HUES48 (cell line): ENCODE measurements around the gene LMBRD2.

Source experiments
- H3K27ac ChIP-seq: one replicate; pipeline ENCODE4 v1.7.0; 2013; ENCODE audit warnings: low read depth, low read length, inconsistent platforms
- H3K27me3 ChIP-seq: 2 replicates; pipeline ENCODE4 v1.6.1; 2013; ENCODE audit warnings: mild to moderate bottlenecking, low read length; ENCODE audit not compliant: control insufficient read depth, insufficient read depth
- H3K36me3 ChIP-seq: 2 replicates; pipeline ENCODE4 v1.6.1; 2013; ENCODE audit warnings: low read length; ENCODE audit not compliant: control insufficient read depth, insufficient read depth
- H3K4me1 ChIP-seq: 2 replicates; pipeline ENCODE4 v1.6.1; 2013; ENCODE audit warnings: mild to moderate bottlenecking, low read length; ENCODE audit not compliant: control insufficient read depth, insufficient read depth
- H3K4me3 ChIP-seq: 2 replicates; pipeline ENCODE4 v1.5.1; 2013; ENCODE audit warnings: mild to moderate bottlenecking, low read depth, low read length
- H3K9ac ChIP-seq: 2 replicates; pipeline ENCODE4 v1.6.1; 2013; ENCODE audit warnings: mild to moderate bottlenecking, low read depth, low read length, moderate library complexity
- H3K9me3 ChIP-seq: 2 replicates; pipeline ENCODE4 v1.6.1; 2013; ENCODE audit warnings: low read length; ENCODE audit not compliant: control insufficient read depth, insufficient read depth

The LMBRD2 gene

DNA sequence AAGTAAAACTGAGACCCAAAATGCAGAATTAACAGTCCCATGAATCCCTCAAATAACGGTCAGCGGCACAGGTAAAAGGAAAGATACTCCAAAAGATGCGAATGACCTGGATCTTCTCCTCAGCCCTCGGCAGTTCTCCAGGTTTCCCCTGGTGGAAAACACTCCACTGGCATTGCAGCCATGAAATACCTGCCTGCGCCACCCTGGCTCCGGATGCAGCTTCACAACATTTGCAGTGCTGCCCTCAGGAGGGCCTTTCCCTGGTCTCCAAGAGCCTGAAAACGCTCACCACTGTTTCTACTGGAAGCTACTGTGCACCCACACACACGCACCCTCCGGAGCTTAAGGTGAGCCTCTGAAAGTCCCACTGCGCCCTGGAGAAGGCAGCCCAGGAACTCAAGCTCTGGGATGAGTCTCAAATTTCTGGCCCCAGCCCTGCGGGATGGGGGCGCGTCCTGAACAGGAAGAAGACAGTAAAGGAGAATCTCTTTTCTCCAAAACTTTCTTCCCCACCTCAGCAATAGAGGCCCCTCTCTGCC is 85.6 kb downstream of the LMBRD2 start:
- Histone ChIP-seq H3K9ac (peak overlapping the region; percentile 32; the same call in 1 of the 2 replicates), H3K27ac (peak overlapping the region; percentile 57), H3K36me3 (no peaks in the 10 kb centered on the region), H3K4me1 (peaks cover 7% of the 10 kb centered on the region), H3K27me3 (peaks cover 6% of the 10 kb centered on the region; the same call in 1 of the 2 replicates), H3K4me3 (peak overlapping the region; percentile 77), H3K9me3 (no peaks in the 10 kb centered on the region)

DNA sequence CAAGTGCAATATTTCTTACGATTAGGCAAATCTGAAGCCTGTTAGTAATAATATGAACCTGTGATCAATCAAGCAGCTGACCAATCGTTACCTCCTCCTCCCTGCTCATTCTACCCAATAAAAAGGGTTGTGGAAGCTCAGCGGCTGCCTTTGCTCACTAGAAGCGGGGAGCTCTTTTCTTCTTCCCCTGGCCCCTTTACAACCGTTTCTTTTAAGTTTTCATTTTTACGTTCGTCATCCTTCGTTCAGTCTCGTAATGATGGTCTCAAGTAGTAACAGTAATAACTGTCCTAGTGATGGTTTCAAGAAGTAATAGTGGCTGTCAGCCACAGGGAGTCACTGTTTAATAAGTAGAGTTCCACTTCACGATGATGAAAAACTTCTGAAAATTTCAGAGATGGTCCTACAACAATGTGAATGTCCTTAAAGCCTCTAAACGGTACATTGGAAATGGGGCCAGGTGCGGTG is 91.2 kb downstream of the LMBRD2 start:
- no peak overlapping the region for H3K27ac ChIP-seq
- H3K9ac ChIP-seq = no peak overlapping the region
- H3K4me3 ChIP-seq = no peak overlapping the region
- H3K27me3 ChIP-seq = peaks cover 1% of the 10 kb centered on the region; the same call in 1 of the 2 replicates
- H3K36me3 ChIP-seq = no peaks in the 10 kb centered on the region
- H3K9me3 ChIP-seq = no peaks in the 10 kb centered on the region
- H3K4me1 ChIP-seq = no peaks in the 10 kb centered on the region

DNA sequence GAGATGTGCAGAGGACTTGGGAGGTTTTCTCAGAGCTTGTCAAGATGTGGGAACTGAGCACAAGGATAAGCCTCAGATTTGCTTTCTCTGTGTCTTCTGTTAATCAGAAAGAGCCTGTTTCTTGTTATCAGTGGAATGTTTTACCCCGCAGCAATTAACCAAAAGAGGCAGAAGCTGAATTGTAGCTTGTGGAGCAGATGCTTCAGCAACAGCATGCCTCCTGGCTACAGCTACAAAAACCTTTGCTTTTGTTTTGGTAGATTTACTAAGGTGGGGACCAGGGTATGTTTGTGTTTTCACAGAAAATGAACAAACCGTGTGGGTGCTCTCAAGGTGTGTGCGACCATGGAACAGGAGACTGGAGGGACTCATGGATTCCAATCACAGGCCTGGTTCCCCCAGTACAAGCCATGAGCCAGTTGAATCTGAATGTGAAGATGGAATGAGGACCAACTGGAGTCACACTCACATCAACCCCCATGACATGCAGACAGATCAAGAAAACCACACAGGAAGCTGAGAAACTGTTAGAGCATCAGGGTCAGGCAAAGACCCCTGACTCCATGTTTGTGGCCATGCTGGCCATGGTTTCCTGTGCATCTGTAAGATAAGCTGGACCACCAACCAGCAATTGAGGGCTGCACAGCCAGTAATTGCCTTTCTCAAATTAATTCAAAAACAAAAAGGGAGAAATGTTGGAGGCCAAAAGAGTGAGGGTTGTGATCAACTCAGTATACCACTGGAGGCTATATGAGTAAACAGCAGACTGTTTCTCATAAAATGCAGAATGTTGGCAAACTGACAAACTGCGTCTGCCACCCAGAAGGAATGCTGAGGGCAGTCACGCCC is 91.9 kb downstream of the LMBRD2 start:
- no peaks in the 10 kb centered on the region for H3K9me3 ChIP-seq
- H3K9ac ChIP-seq = no peak overlapping the region
- no peaks in the 10 kb centered on the region for H3K27me3 ChIP-seq
- H3K4me1 ChIP-seq = no peaks in the 10 kb centered on the region
- no peak overlapping the region for H3K27ac ChIP-seq
- no peak overlapping the region for H3K4me3 ChIP-seq
- no peaks in the 10 kb centered on the region for H3K36me3 ChIP-seq

DNA sequence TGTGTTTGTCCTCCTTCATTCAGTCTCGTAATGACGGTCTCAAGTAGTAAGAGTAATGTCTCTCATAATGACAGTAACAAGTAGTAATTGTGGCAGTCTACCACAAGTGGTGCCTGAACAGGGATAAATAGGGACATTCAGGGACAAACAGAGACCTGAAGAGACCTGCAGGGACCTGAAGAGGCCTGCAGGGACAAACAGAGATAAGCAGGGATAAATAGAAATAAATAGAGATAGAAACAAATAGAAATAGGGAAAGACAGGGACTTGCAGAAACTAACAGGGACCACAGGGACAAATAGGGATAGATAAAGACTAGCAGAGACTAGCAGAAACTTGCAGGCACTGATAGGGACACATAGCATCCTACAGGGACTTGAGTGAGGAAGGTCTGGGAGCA is 92.9 kb downstream of the LMBRD2 start:
- Histone ChIP-seq H3K4me3 (no peak overlapping the region), H3K27me3 (no peaks in the 10 kb centered on the region), H3K9ac (no peak overlapping the region), H3K27ac (no peak overlapping the region), H3K4me1 (no peaks in the 10 kb centered on the region), H3K36me3 (no peaks in the 10 kb centered on the region), H3K9me3 (no peaks in the 10 kb centered on the region)

DNA sequence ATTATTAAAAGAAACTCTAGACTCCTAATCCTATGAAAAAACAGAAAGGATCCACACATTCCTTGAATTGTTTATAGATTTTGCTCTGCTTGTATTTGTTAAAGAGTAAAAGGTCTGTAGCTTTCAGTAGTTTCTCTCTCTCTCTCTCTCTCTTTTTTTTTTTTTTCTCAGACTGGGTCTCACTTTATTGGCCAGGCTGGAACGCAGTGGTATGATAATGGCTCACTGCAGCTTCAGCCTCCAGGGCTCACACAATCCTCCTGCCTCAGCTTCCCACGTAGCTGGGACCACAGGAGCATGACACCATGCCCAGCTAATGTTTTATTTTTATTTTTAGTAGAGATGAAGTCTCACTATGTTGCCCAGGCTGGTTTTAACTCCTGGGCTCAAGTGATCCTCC is 94.3 kb downstream of the LMBRD2 start:
- Histone ChIP-seq H3K4me1 (no peaks in the 10 kb centered on the region), H3K36me3 (no peaks in the 10 kb centered on the region), H3K4me3 (no peak overlapping the region), H3K27ac (no peak overlapping the region), H3K9me3 (no peaks in the 10 kb centered on the region), H3K27me3 (no peaks in the 10 kb centered on the region), H3K9ac (no peak overlapping the region)

DNA sequence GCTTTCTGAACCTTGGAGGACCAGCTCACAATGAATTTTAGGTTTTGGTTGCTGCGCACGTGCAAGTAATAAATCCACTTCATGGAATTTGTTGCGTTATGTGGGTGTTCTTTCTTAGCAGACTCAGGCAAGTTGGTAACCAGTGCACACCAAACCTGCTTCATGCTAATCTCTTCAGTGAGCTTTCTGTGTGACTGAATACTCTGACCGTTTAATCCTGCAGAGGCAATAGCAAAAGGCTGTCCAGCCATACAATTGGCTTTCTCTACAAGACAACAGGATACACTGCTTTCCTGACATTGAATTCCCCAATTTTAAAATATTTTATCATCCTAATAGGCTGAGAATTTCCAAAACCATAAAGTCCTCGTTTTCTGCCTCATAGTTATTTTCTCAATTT is 95.3 kb downstream of the LMBRD2 start:
- H3K4me1 ChIP-seq = no peaks in the 10 kb centered on the region

DNA sequence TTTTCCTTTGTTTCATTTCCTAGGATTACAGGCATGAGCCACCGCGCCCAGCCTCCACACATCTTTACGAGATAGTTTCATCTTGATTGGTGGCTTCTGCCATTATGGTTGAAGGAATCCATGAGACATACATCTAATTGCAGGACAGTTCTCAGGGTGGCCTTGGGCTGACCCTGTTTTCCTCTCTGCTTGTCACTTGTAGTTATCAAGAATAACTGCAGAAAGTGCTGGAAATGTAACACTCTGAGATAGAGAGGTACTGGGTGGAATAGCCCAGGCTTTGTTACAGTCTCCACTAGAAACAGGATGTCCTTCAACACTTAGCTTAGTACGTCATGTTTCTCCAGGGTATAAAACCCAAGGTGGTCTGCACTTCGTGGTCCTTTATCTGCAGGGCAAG is 95.7 kb downstream of the LMBRD2 start:
- Histone ChIP-seq H3K4me1 (no peaks in the 10 kb centered on the region), H3K27me3 (no peaks in the 10 kb centered on the region), H3K36me3 (peaks cover 3% of the 10 kb centered on the region; the same call in 1 of the 2 replicates), H3K4me3 (no peak overlapping the region), H3K9ac (no peak overlapping the region), H3K27ac (no peak overlapping the region), H3K9me3 (no peaks in the 10 kb centered on the region)

More for the DNA sequence above, 95.3 kb downstream of the LMBRD2 start:
- no peaks in the 10 kb centered on the region for H3K9me3 ChIP-seq
- H3K36me3 ChIP-seq = no peaks in the 10 kb centered on the region
- H3K27ac ChIP-seq = no peak overlapping the region
- H3K27me3 ChIP-seq = no peaks in the 10 kb centered on the region
- no peak overlapping the region for H3K4me3 ChIP-seq
- no peak overlapping the region for H3K9ac ChIP-seq

DNA sequence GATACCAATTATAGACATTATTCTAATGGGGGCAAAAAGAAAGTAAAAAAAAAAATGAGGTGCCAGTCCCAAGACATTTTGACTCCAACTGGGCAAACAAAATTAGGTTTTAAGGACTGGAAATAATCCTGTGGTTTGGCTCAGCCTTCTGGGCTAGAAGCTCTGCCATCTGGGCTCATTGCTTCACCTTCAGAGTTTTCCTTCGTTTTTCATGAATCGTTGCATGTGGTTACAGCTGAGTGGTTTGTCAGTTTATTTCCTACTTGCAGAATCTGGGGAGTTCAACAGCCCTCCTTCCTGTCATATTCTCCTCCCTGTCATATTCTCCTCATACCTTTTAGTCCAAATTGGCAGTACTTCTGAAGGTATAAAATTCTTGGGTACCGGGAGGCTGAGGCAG is 97.0 kb downstream of the LMBRD2 start:
- no peaks in the 10 kb centered on the region for H3K27me3 ChIP-seq
- no peak overlapping the region for H3K4me3 ChIP-seq
- no peaks in the 10 kb centered on the region for H3K9me3 ChIP-seq
- no peaks in the 10 kb centered on the region for H3K4me1 ChIP-seq
- peaks cover 8% of the 10 kb centered on the region for H3K36me3 ChIP-seq
- no peak overlapping the region for H3K9ac ChIP-seq
- H3K27ac ChIP-seq = no peak overlapping the region

DNA sequence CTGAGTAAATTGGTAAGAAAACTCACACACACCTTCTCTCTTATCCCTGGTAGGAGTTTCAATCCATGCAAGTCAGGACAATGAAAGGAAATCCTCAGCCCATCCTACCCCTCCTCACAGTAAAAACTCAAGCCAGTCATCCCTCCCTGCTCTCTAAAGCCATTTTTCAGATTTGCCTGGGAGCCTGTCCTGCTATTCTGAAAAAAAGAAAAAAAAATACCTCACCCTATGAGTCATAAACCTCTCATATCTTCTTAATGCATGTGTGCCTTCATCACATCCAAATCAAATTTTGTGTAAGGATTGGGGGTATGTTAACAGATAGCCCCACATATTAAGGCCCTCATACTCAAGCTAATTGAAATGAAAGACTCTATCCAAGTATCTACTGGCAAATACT is 99.1 kb downstream of the LMBRD2 start:
- H3K4me1 ChIP-seq = no peaks in the 10 kb centered on the region
- peaks cover 19% of the 10 kb centered on the region for H3K36me3 ChIP-seq
- H3K27ac ChIP-seq = no peak overlapping the region
- H3K9me3 ChIP-seq = no peaks in the 10 kb centered on the region
- no peak overlapping the region for H3K4me3 ChIP-seq
- H3K27me3 ChIP-seq = no peaks in the 10 kb centered on the region
- H3K9ac ChIP-seq = no peak overlapping the region

DNA sequence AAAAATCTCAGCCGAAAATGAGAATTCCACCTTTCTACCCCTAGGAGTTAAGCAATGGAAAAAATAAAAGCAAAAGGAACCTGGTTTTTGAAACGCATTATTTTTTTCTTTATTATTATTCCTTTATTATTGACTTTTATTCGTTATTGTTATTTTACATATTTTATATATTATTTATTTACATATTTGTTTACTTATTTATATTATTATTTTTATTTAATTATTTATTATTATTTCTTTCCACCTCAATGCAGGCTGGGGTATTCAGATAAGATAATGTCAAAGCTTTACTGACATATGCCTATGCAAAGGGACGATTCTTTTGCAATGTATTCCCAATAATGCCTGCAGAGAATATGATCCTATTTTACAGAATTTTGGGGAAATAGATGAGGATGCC is 101.7 kb downstream of the LMBRD2 start:
- H3K4me3 ChIP-seq = no peak overlapping the region
- H3K9me3 ChIP-seq = no peaks in the 10 kb centered on the region

More for the DNA sequence above, 101.7 kb downstream of the LMBRD2 start:
- Histone ChIP-seq H3K36me3 (peaks cover 19% of the 10 kb centered on the region), H3K27ac (no peak overlapping the region), H3K27me3 (no peaks in the 10 kb centered on the region), H3K9ac (no peak overlapping the region), H3K4me1 (no peaks in the 10 kb centered on the region)
